ENCODE data around the gene ATP5PD. TPM values are rescaled to one million over a fixed set of nuclear protein-coding genes. Genes with fewer than 3 reads are reported as not detected.

The ATP5PD gene
- total and polyA plus RNA-seq, 2 of the 13 experiments (the other 11 are each of a cell fraction or from before 2014, with no cell fraction given): 158 to 428 TPM

GRCh38 chr17:75032720-75033280 is 14.0 kb downstream of the ATP5PD start:
- WGBS (ENCODE audit: low lambda C conversion rate): 1% methylated on average over 13 of the region's 13 CpGs
- Histone ChIP-seq H4K20me1 (ENCODE audit: insufficient read depth, low read length) (no peaks in the 10 kb centered on the region), H3K27ac (ENCODE audit: extremely low read length, insufficient read depth, low read length) (no peak overlapping the region), H3K4me2 (ENCODE audit: low read depth, low read length) (peak overlapping the region; percentile 98), H2AFZ (ENCODE audit: low read length) (peak overlapping the region; percentile 20), H3K36me3 (replicated peaks in 1 of 2; ENCODE audit: control insufficient read depth in 1 of 2, insufficient read depth in 2 of 2, low read length in 2 of 2) (no peaks in the 10 kb centered on the region), H3K4me1 (ENCODE audit: insufficient read depth, low read length) (peaks cover 37% of the 10 kb centered on the region), H3K9ac (ENCODE audit: insufficient read depth, low read depth, low read length) (peak overlapping the region; percentile 90), H3K4me3 (replicated peaks in 1 of 3; ENCODE audit: insufficient read depth in 1 of 3, low read depth in 2 of 3, low read length in 3 of 3) (peak overlapping the region; percentile 76 to 93 (median 91)), H3K9me3 (ENCODE audit: low read length) (no peaks in the 10 kb centered on the region), H3K27me3 (ENCODE audit: control insufficient read depth in 1 of 2, insufficient read depth in 2 of 2, low read length in 2 of 2) (peaks cover 0 to 6% of the 10 kb centered on the region in 2 experiments; a peak in 3 of 5 replicates), H3K79me2 (ENCODE audit: insufficient read depth, low read length) (no peaks in the 10 kb centered on the region)
- ATAC-seq: no peak
- BruUV-seq (replicated peaks): no TSS peak
- POLR2A ChIA-PET: interaction anchor here (0.7 to 2.5 kb wide), 4 partner anchors 9 to 620 kb away, joined by 3 to 22 read pairs (median 4); partner anchors contain the start of genes FDXR and MRPL58
- in situ Hi-C loops (cut with HindIII; ENCODE audit: extremely low pct_ligation_motif_present, low pct_unique_long_range_greater_than_20kb) (no loop called here), intact Hi-C loops (cut with micrococcal nuclease; ENCODE audit: unreplicated experiment) (loop anchor here (1.0 kb wide), 2 partner anchors 20 to 71 kb away; partner anchors contain the start of gene MRPL58)
- CTCF ChIA-PET (ENCODE audit: low intra/inter-chr PET ratio, low total read pairs): no interaction called here
- DNase-seq (ENCODE audit: low spot score): no peak
- no peak for FAIRE-seq
- TF ChIP-seq ZBTB2 (CRISPR knock-in tag; IDR thresholded peaks at IDR 0.05; ENCODE audit: low read depth) (no peak), ZNF121 (CRISPR knock-in tag; IDR thresholded peaks at IDR 0.05) (peak; percentile 66), ZNF672 (CRISPR knock-in tag; IDR thresholded peaks at IDR 0.05) (no peak), TGIF2 (CRISPR knock-in tag; IDR thresholded peaks at IDR 0.05) (0 out of 2 replicates have a peak, but pooled peaks have one; percentile 15)

- peaks cover 37% of the 10 kb centered on the region for H3K4me1 ChIP-seq (ENCODE audit: insufficient read depth, low read length)
- no peak for ATAC-seq
- BruUV-seq (replicated peaks): no TSS peak
- H3K9ac ChIP-seq (ENCODE audit: insufficient read depth, low read depth, low read length): no peak overlapping the region
- H3K36me3 ChIP-seq (replicated peaks in 1 of 2; ENCODE audit: control insufficient read depth in 1 of 2, insufficient read depth in 2 of 2, low read length in 2 of 2): no peaks in the 10 kb centered on the region
- peaks cover 0 to 6% of the 10 kb centered on the region in 2 experiments; a peak in 3 of 5 replicates for H3K27me3 ChIP-seq (ENCODE audit: control insufficient read depth in 1 of 2, insufficient read depth in 2 of 2, low read length in 2 of 2)
- H4K20me1 ChIP-seq (ENCODE audit: insufficient read depth, low read length): no peaks in the 10 kb centered on the region
- H3K27ac ChIP-seq (ENCODE audit: extremely low read length, insufficient read depth, low read length): no peak overlapping the region
- CTCF ChIA-PET (ENCODE audit: low intra/inter-chr PET ratio, low total read pairs): no interaction called here
- H3K79me2 ChIP-seq (ENCODE audit: insufficient read depth, low read length): no peaks in the 10 kb centered on the region
- peak overlapping the region; percentile 20 for H2AFZ ChIP-seq (ENCODE audit: low read length)
- peak overlapping the region; percentile 2 to 93 (median 76); a peak in 5 of 6 replicates for H3K4me3 ChIP-seq (replicated peaks in 1 of 3; ENCODE audit: insufficient read depth in 1 of 3, low read depth in 2 of 3, low read length in 3 of 3)
- H3K9me3 ChIP-seq (ENCODE audit: low read length): no peaks in the 10 kb centered on the region
- in situ Hi-C loops (cut with HindIII; ENCODE audit: extremely low pct_ligation_motif_present, low pct_unique_long_range_greater_than_20kb) (no loop called here), intact Hi-C loops (cut with micrococcal nuclease; ENCODE audit: unreplicated experiment) (no loop called here)
- DNase-seq (ENCODE audit: low spot score): peak; percentile 54
- POLR2A ChIA-PET: interaction anchor here (0.7 to 2.5 kb wide), 4 partner anchors 8 to 621 kb away, joined by 3 to 22 read pairs (median 4); partner anchors contain the start of genes FDXR and MRPL58
- 21% methylated on average over 10 of the region's 10 CpGs for WGBS (ENCODE audit: low lambda C conversion rate)
- FAIRE-seq: no peak
- peak overlapping the region; percentile 98 for H3K4me2 ChIP-seq (ENCODE audit: low read depth, low read length)
- TF ChIP-seq HNRNPL (IDR thresholded peaks at IDR 0.05; ENCODE audit: low read depth, low read length) (0 out of 2 replicates have a peak, but pooled peaks have one; percentile 53), SOX5 (CRISPR knock-in tag; IDR thresholded peaks at IDR 0.05; ENCODE audit: borderline replicate concordance) (no peak), KLF6 (CRISPR knock-in tag; IDR thresholded peaks at IDR 0.05) (no peak), TFAP4 (IDR thresholded peaks at IDR 0.05; ENCODE audit: borderline replicate concordance, low read depth) (peak; percentile 76; the same call in 1 of the 2 replicates), ZNF580 (CRISPR knock-in tag; IDR thresholded peaks at IDR 0.05; ENCODE audit: borderline replicate concordance, low read depth) (0 out of 2 replicates have a peak, but pooled peaks have one; percentile 18), MED8 (CRISPR knock-in tag; IDR thresholded peaks at IDR 0.05; ENCODE audit: insufficient replicate concordance) (no peak), MAFK (conservative IDR thresholded peaks at IDR 0.05 in 1 of 2, IDR thresholded peaks at IDR 0.05 in 1 of 2; ENCODE audit: low read length in 2 of 2) (peak in 1 of 2 experiments; percentile 27; a peak in 1 of 4 replicates), SSRP1 (CRISPR knock-in tag; IDR thresholded peaks at IDR 0.05) (no peak), CREB1 (IDR thresholded peaks at IDR 0.05) (peak; percentile 74), CREB1 (CRISPR knock-in tag; IDR thresholded peaks at IDR 0.05) (no peak), DNMT3B (CRISPR knock-in tag; conservative IDR thresholded peaks at IDR 0.05) (no peak), MXD4 (CRISPR knock-in tag; IDR thresholded peaks at IDR 0.05) (no peak)
Measured at GRCh38 chr17:75031972-75032719, 14.6 kb downstream of the ATP5PD start.
